OCI-LY7 (cell line): ENCODE results near the gene HSPBAP1. TPM values are rescaled to one million over a fixed set of nuclear protein-coding genes. Genes with fewer than 3 reads are reported as not detected.
A peak's percentile ranks its signal among the peaks of the same experiment; 100 is the strongest.

ENCODE experiments used
- BruUV-seq: library from RNA; stranded (reverse); fragments of 400-500 nt; replicated peaks from 2 replicates; lab custom pipeline; 2021; lab: Mats Ljungman, UMichigan
- CTCF ChIA-PET: fragments of 300-600 bp; sonication (Branson Sonifier 250); formaldehyde crosslinking; loops from one replicate; lab custom pipeline; 2022; ENCODE audit warnings: antibody characterized with exemption; ENCODE audit not compliant: unreplicated experiment; lab: Charles Lee
- POLR2A ChIA-PET: fragments of 300-600 bp; sonication (Branson Sonifier 250); formaldehyde crosslinking; loops from one replicate; lab custom pipeline; 2022; ENCODE audit warnings: antibody characterized with exemption; lab: Charles Lee
- DNase-seq: peaks from one replicate; pipeline ENCODE4 v3.0.0-alpha.2; 2015; ENCODE audit warnings: low spot score
- H2AFZ ChIP-seq: fragments of 200-600 bp; sonication (generic), shearing (Covaris generic); 2 replicates; pipeline ENCODE4 v1.6.1; 2014; ENCODE audit warnings: mild to moderate bottlenecking, antibody characterized with exemption, low read length, moderate library complexity
- H3K27ac ChIP-seq: fragments of 200-600 bp; sonication (generic); 2 replicates; pipeline ENCODE4 v1.5.1; 2014; ENCODE audit warnings: mixed run types, low read depth, mild to moderate bottlenecking, moderate library complexity, low read length, inconsistent platforms; ENCODE audit not compliant: poor library complexity, severe bottlenecking
- H3K36me3 ChIP-seq: fragments of 200-600 bp; sonication (generic); 2 replicates; pipeline ENCODE4 v1.6.1; 2014; ENCODE audit warnings: mild to moderate bottlenecking, antibody characterized with exemption, low read length, moderate library complexity, mixed read lengths; ENCODE audit not compliant: insufficient read depth
- H3K4me1 ChIP-seq: fragments of 200-600 bp; sonication (generic); 2 replicates; pipeline ENCODE4 v1.5.1; 2014; ENCODE audit warnings: mild to moderate bottlenecking, low read length; ENCODE audit not compliant: insufficient read depth, poor library complexity, severe bottlenecking
- H3K4me2 ChIP-seq: fragments of 200-600 bp; sonication (generic); 2 replicates; pipeline ENCODE4 v1.6.1; 2014; ENCODE audit warnings: mild to moderate bottlenecking, low read length
- H3K4me3 ChIP-seq: fragments of 200-600 bp; sonication (generic); 2 replicates; pipeline ENCODE4 v1.5.1; 2014; ENCODE audit warnings: mild to moderate bottlenecking, low read depth, low read length; ENCODE audit not compliant: poor library complexity, severe bottlenecking
- H3K79me2 ChIP-seq: fragments of 200-600 bp; sonication (generic); 2 replicates; pipeline ENCODE4 v1.6.1; 2016; ENCODE audit warnings: low read depth, mild to moderate bottlenecking, low read length, moderate library complexity, mixed read lengths; ENCODE audit not compliant: insufficient read depth
- H3K9me2 ChIP-seq: fragments of 200-600 bp; sonication (generic); 2 replicates; pipeline ENCODE4 v1.6.1; 2016; ENCODE audit warnings: mild to moderate bottlenecking, low read length, mixed read lengths; ENCODE audit not compliant: insufficient read depth
- H3K9me3 ChIP-seq: fragments of 200-600 bp; sonication (generic); 2 replicates; pipeline ENCODE4 v1.6.1; 2014; ENCODE audit warnings: mild to moderate bottlenecking, mixed run types, low read length, mixed read lengths
- H4K20me1 ChIP-seq: fragments of 200-600 bp; sonication (generic); 2 replicates; pipeline ENCODE4 v1.6.1; 2014; ENCODE audit warnings: mild to moderate bottlenecking, antibody characterized with exemption, low read length, moderate library complexity, mixed read lengths; ENCODE audit not compliant: insufficient read depth
- CTCF ChIP-seq: fragments of 200-600 bp; sonication (generic); conservative IDR thresholded peaks from 2 replicates; pipeline ENCODE4 v1.5.1; 2014; ENCODE audit warnings: mild to moderate bottlenecking, antibody characterized with exemption, low read length, moderate library complexity, mixed read lengths
- EZH2phosphoT487 ChIP-seq: fragments of 200-600 bp; sonication (generic); IDR thresholded peaks from 2 replicates; pipeline ENCODE4 v1.6.1; 2018; ENCODE audit warnings: low read depth, borderline replicate concordance, mild to moderate bottlenecking, mixed run types, antibody characterized with exemption, low read length, moderate library complexity, mixed read lengths
- intact Hi-C: fragments of 100-400 bp; cut with micrococcal nuclease; formaldehyde crosslinking; loops from one replicate; pipeline ENCODE4 v1.10.0; 2022; ENCODE audit not compliant: unreplicated experiment
- total RNA-seq, 2 experiments: library from RNA; depleted of rRNA in 1 of 2; stranded (reverse); fragments of >200 nt in 1 of 2; shearing (Covaris generic) in 1 of 2; gene quantifications; 2 replicates each; pipeline ENCODE4 v1.2.3, GENCODE V29; 2014 to 2022

The HSPBAP1 gene
- total RNA-seq, 2 experiments from 2014 or later: 11.9 to 18.6 TPM

GRCh38 chr3:122795674-122796195, 2.1 kb upstream of the HSPBAP1 start:
- Histone ChIP-seq H3K9me3 (no peaks in the 10 kb centered on the region), H3K4me2 (peak overlapping the region; percentile 90), H3K4me3 (peak overlapping the region; percentile 85), H3K4me1 (peaks cover 30% of the 10 kb centered on the region), H3K27ac (no peak overlapping the region), H3K79me2 (peaks cover 6% of the 10 kb centered on the region; the same call in 1 of the 2 replicates), H4K20me1 (no peaks in the 10 kb centered on the region), H2AFZ (peak overlapping the region; percentile 95), H3K9me2 (no peaks in the 10 kb centered on the region), H3K36me3 (0 out of 2 replicates have a peak, but pooled peaks cover 4% of the 10 kb centered on the region)
- no peak for TF ChIP-seq CTCF
- TF ChIP-seq EZH2phosphoT487: no peak
- TSS peak; percentile 75 for BruUV-seq
- ChIA-PET POLR2A (interaction anchor here (0.5 kb wide), 2 partner anchors 116 to 288 kb away, joined by 3 read pairs; no protein-coding TSS in a partner anchor), CTCF (interaction anchor here (0.6 kb wide), 1 partner anchor 242 kb away, joined by 3 read pairs; no protein-coding TSS in a partner anchor)
- intact Hi-C loops: loop anchor here (10.0 kb wide), 1 partner anchor 381 kb away; the partner anchor contains the start of gene WDR5B
- DNase-seq: no peak

GRCh38 chr3:122794779-122795673, 1.4 kb upstream of the HSPBAP1 start, which contains the start of gene SLC49A4:
Gene SLC49A4 (plus strand): TSS chr3:122795069. CDS start chr3:122795193, 124 bp downstream.
- Histone ChIP-seq H3K4me1 (peaks cover 30% of the 10 kb centered on the region), H2AFZ (peak within 1 kb of the TSS; percentile 95), H3K4me3 (peak within 1 kb of the TSS; percentile 85), H3K36me3 (0 out of 2 replicates have a peak, but pooled peaks cover 4% of the 10 kb centered on the region), H3K4me2 (peak within 1 kb of the TSS; percentile 90), H3K27ac (peak within 1 kb of the TSS; percentile 66), H3K79me2 (peaks cover 6% of the 10 kb centered on the region; the same call in 1 of the 2 replicates), H4K20me1 (no peaks in the 10 kb centered on the region), H3K9me3 (no peaks in the 10 kb centered on the region), H3K9me2 (no peaks in the 10 kb centered on the region)
- intact Hi-C loops: loop anchor here (5.0 to 10.0 kb wide), 2 partner anchors 233 to 380 kb away; partner anchors contain the start of genes DTX3L, PARP9 and WDR5B
- ChIA-PET CTCF (interaction anchor here (0.6 kb wide), 1 partner anchor 242 kb away, joined by 3 read pairs; no protein-coding TSS in a partner anchor), POLR2A (interaction anchor here (0.5 kb wide), 1 partner anchor 115 kb away, joined by 3 read pairs; no protein-coding TSS in a partner anchor)
- DNase-seq: peak; percentile 82
- BruUV-seq: no TSS peak
- no peak for TF ChIP-seq EZH2phosphoT487
- no peak for TF ChIP-seq CTCF
